Measurements from ENCODE around the gene IPO5. TPM values are rescaled to one million over a fixed set of nuclear protein-coding genes. Genes with fewer than 3 reads are reported as not detected.

Gene IPO5
- polyA plus RNA-seq (2013, experiment 1 of 2), result 193 TPM
- polyA plus RNA-seq (2013, experiment 2 of 2), result 197 TPM

- Histone ChIP-seq H3K36me3 (ENCODE audit: control insufficient read depth, insufficient read depth, low read length) (no peaks in the 10 kb centered on the region), H3K9me3 (ENCODE audit: control insufficient read depth, low read length) (peaks cover 3% of the 10 kb centered on the region), H3K4me1 (ENCODE audit: control insufficient read depth, insufficient read depth, low read length, poor library complexity, severe bottlenecking) (no peaks in the 10 kb centered on the region), H3K27ac (ENCODE audit: low read depth, low read length, severe bottlenecking) (no peak within 1 kb of the TSS), H3K4me3 (ENCODE audit: extremely low read depth, insufficient read depth, low read length, poor library complexity, severe bottlenecking) (no peak within 1 kb of the TSS)
- WGBS, 2 experiments (ENCODE audit: insufficient coverage in 2 of 2), result 80 to 91% methylated on average over 5 to 7 of the region's 10 CpGs
Measured at GRCh38 chr13:97953376-97953970, at the start of gene IPO5. Gene IPO5, plus strand, starts transcription at chr13:97953675. Its CDS starts 23,022 bp downstream, at chr13:97976697.

GRCh38 chr13:97904059-97904458 lies 49.4 kb upstream of the IPO5 start:
- Histone ChIP-seq H3K9me3 (ENCODE audit: control insufficient read depth, low read length) (no peaks in the 10 kb centered on the region), H3K4me3 (ENCODE audit: extremely low read depth, insufficient read depth, low read length, poor library complexity, severe bottlenecking) (no peak overlapping the region), H3K36me3 (ENCODE audit: control insufficient read depth, insufficient read depth, low read length) (no peaks in the 10 kb centered on the region), H3K4me1 (ENCODE audit: control insufficient read depth, insufficient read depth, low read length, poor library complexity, severe bottlenecking) (no peaks in the 10 kb centered on the region), H3K27ac (ENCODE audit: low read depth, low read length, severe bottlenecking) (no peak overlapping the region)
- 60 to 100% methylated on average over 1 of the region's 2 CpGs for WGBS, 2 experiments (ENCODE audit: insufficient coverage in 2 of 2)

GRCh38 chr13:97905517-97905916 lies 48.0 kb upstream of the IPO5 start:
- Histone ChIP-seq H3K9me3 (ENCODE audit: control insufficient read depth, low read length) (no peaks in the 10 kb centered on the region), H3K27ac (ENCODE audit: low read depth, low read length, severe bottlenecking) (no peak overlapping the region), H3K4me3 (ENCODE audit: extremely low read depth, insufficient read depth, low read length, poor library complexity, severe bottlenecking) (no peak overlapping the region), H3K36me3 (ENCODE audit: control insufficient read depth, insufficient read depth, low read length) (no peaks in the 10 kb centered on the region), H3K4me1 (ENCODE audit: control insufficient read depth, insufficient read depth, low read length, poor library complexity, severe bottlenecking) (no peaks in the 10 kb centered on the region)
- WGBS, 2 experiments (ENCODE audit: insufficient coverage in 2 of 2), result 60% methylated on average over 1 of the region's 1 CpG; no CpG with 5 or more reads in 1 of the 2 experiments

- 28 to 41% methylated on average over 4 of the region's 7 CpGs for WGBS, 2 experiments (ENCODE audit: insufficient coverage in 2 of 2)
- Histone ChIP-seq H3K27ac (ENCODE audit: low read depth, low read length, severe bottlenecking) (no peak overlapping the region), H3K4me3 (ENCODE audit: extremely low read depth, insufficient read depth, low read length, poor library complexity, severe bottlenecking) (no peak overlapping the region), H3K4me1 (ENCODE audit: control insufficient read depth, insufficient read depth, low read length, poor library complexity, severe bottlenecking) (no peaks in the 10 kb centered on the region), H3K36me3 (ENCODE audit: control insufficient read depth, insufficient read depth, low read length) (no peaks in the 10 kb centered on the region), H3K9me3 (ENCODE audit: control insufficient read depth, low read length) (peaks cover 9% of the 10 kb centered on the region)
Measured at GRCh38 chr13:97911311-97912138, 42.0 kb upstream of the IPO5 start.

GRCh38 chr13:97912139-97912535 lies 41.3 kb upstream of the IPO5 start:
- Histone ChIP-seq H3K36me3 (ENCODE audit: control insufficient read depth, insufficient read depth, low read length) (no peaks in the 10 kb centered on the region), H3K4me3 (ENCODE audit: extremely low read depth, insufficient read depth, low read length, poor library complexity, severe bottlenecking) (no peak overlapping the region), H3K9me3 (ENCODE audit: control insufficient read depth, low read length) (peaks cover 9% of the 10 kb centered on the region), H3K27ac (ENCODE audit: low read depth, low read length, severe bottlenecking) (no peak overlapping the region), H3K4me1 (ENCODE audit: control insufficient read depth, insufficient read depth, low read length, poor library complexity, severe bottlenecking) (no peaks in the 10 kb centered on the region)
- WGBS, 2 experiments (ENCODE audit: insufficient coverage in 2 of 2), result 77 to 100% methylated on average over 1 to 6 of the region's 6 CpGs

- H3K36me3 ChIP-seq (ENCODE audit: control insufficient read depth, insufficient read depth, low read length), result no peaks in the 10 kb centered on the region
- 80 to 86% methylated on average over 1 of the region's 2 CpGs for WGBS, 2 experiments (ENCODE audit: insufficient coverage in 2 of 2)
- no peak overlapping the region for H3K27ac ChIP-seq (ENCODE audit: low read depth, low read length, severe bottlenecking)
- peaks cover 9% of the 10 kb centered on the region for H3K9me3 ChIP-seq (ENCODE audit: control insufficient read depth, low read length)
- H3K4me3 ChIP-seq (ENCODE audit: extremely low read depth, insufficient read depth, low read length, poor library complexity, severe bottlenecking), result no peak overlapping the region
- no peaks in the 10 kb centered on the region for H3K4me1 ChIP-seq (ENCODE audit: control insufficient read depth, insufficient read depth, low read length, poor library complexity, severe bottlenecking)
Measured at GRCh38 chr13:97913206-97913605, 40.3 kb upstream of the IPO5 start.

GRCh38 chr13:97914540-97914939 lies 38.9 kb upstream of the IPO5 start:
- H3K4me1 ChIP-seq (ENCODE audit: control insufficient read depth, insufficient read depth, low read length, poor library complexity, severe bottlenecking), result no peaks in the 10 kb centered on the region
- no peaks in the 10 kb centered on the region for H3K36me3 ChIP-seq (ENCODE audit: control insufficient read depth, insufficient read depth, low read length)
- peaks cover 9% of the 10 kb centered on the region for H3K9me3 ChIP-seq (ENCODE audit: control insufficient read depth, low read length)
- H3K4me3 ChIP-seq (ENCODE audit: extremely low read depth, insufficient read depth, low read length, poor library complexity, severe bottlenecking), result no peak overlapping the region
- no peak overlapping the region for H3K27ac ChIP-seq (ENCODE audit: low read depth, low read length, severe bottlenecking)
- no CpG with 5 or more reads among the region's 1 CpG for WGBS, 2 experiments (ENCODE audit: insufficient coverage in 2 of 2)

- WGBS, 2 experiments (ENCODE audit: insufficient coverage in 2 of 2), result 93 to 100% methylated on average over 3 to 5 of the region's 6 CpGs
- H3K27ac ChIP-seq (ENCODE audit: low read depth, low read length, severe bottlenecking), result no peak overlapping the region
- no peaks in the 10 kb centered on the region for H3K9me3 ChIP-seq (ENCODE audit: control insufficient read depth, low read length)
- no peak overlapping the region for H3K4me3 ChIP-seq (ENCODE audit: extremely low read depth, insufficient read depth, low read length, poor library complexity, severe bottlenecking)
- no peaks in the 10 kb centered on the region for H3K4me1 ChIP-seq (ENCODE audit: control insufficient read depth, insufficient read depth, low read length, poor library complexity, severe bottlenecking)
- no peaks in the 10 kb centered on the region for H3K36me3 ChIP-seq (ENCODE audit: control insufficient read depth, insufficient read depth, low read length)
Measured at GRCh38 chr13:97921176-97921816, 32.2 kb upstream of the IPO5 start.

GRCh38 chr13:97928301-97928700 lies 25.2 kb upstream of the IPO5 start:
- H3K36me3 ChIP-seq (ENCODE audit: control insufficient read depth, insufficient read depth, low read length), result no peaks in the 10 kb centered on the region
- no peaks in the 10 kb centered on the region for H3K9me3 ChIP-seq (ENCODE audit: control insufficient read depth, low read length)
- H3K4me3 ChIP-seq (ENCODE audit: extremely low read depth, insufficient read depth, low read length, poor library complexity, severe bottlenecking), result no peak overlapping the region
- no peak overlapping the region for H3K27ac ChIP-seq (ENCODE audit: low read depth, low read length, severe bottlenecking)
- no peaks in the 10 kb centered on the region for H3K4me1 ChIP-seq (ENCODE audit: control insufficient read depth, insufficient read depth, low read length, poor library complexity, severe bottlenecking)
- WGBS, 2 experiments (ENCODE audit: insufficient coverage in 2 of 2), result 83% methylated on average over 1 of the region's 1 CpG; no CpG with 5 or more reads in 1 of the 2 experiments

GRCh38 chr13:97932036-97932435 lies 21.4 kb upstream of the IPO5 start:
- H3K4me3 ChIP-seq (ENCODE audit: extremely low read depth, insufficient read depth, low read length, poor library complexity, severe bottlenecking), result no peak overlapping the region
- H3K27ac ChIP-seq (ENCODE audit: low read depth, low read length, severe bottlenecking), result no peak overlapping the region
- no peaks in the 10 kb centered on the region for H3K9me3 ChIP-seq (ENCODE audit: control insufficient read depth, low read length)
- WGBS, 2 experiments (ENCODE audit: insufficient coverage in 2 of 2), result 75 to 81% methylated on average over 4 to 5 of the region's 5 CpGs
- H3K36me3 ChIP-seq (ENCODE audit: control insufficient read depth, insufficient read depth, low read length), result no peaks in the 10 kb centered on the region
- H3K4me1 ChIP-seq (ENCODE audit: control insufficient read depth, insufficient read depth, low read length, poor library complexity, severe bottlenecking), result no peaks in the 10 kb centered on the region
